Astrocyte (in vitro differentiated cells and primary cell): ENCODE measurements around the gene ZBBX. TPM values are rescaled to one million over a fixed set of nuclear protein-coding genes. Genes with fewer than 3 reads are reported as not detected.

Experiments
- DNase-seq: peaks from one replicate; pipeline ENCODE4 v3.0.0-alpha.2; 2010; ENCODE audit warnings: low read depth
- FAIRE-seq: peaks from 2 replicates; lab custom pipeline; 2011; peaks lifted over from hg19 to GRCh38; lab: Jason Lieb, UNC
- H2AFZ ChIP-seq: 2 replicates; pipeline ENCODE4 v1.6.0; 2012; ENCODE audit warnings: low read depth, low read length, inconsistent platforms
- H3K27ac ChIP-seq: 2 replicates; pipeline ENCODE4 v1.5.1; 2011; ENCODE audit warnings: low read depth, low read length, inconsistent platforms
- H3K27me3 ChIP-seq: 2 replicates; pipeline ENCODE4 v1.6.0; 2011; ENCODE audit warnings: low read length, inconsistent platforms; ENCODE audit not compliant: insufficient read depth
- H3K36me3 ChIP-seq: 2 replicates; pipeline ENCODE4 v1.5.1; 2011; ENCODE audit warnings: low read length, inconsistent platforms; ENCODE audit not compliant: insufficient read depth
- H3K4me1 ChIP-seq: 2 replicates; pipeline ENCODE4 v1.5.1; 2011; ENCODE audit warnings: low read length, inconsistent platforms; ENCODE audit not compliant: insufficient read depth
- H3K4me2 ChIP-seq: 2 replicates; pipeline ENCODE4 v1.6.0; 2012; ENCODE audit warnings: low read length, inconsistent platforms
- H3K4me3 ChIP-seq: 2 replicates; pipeline ENCODE4 v1.5.1; 2011; ENCODE audit warnings: low read depth, mild to moderate bottlenecking, low read length, inconsistent platforms; ENCODE audit not compliant: insufficient read depth
- H3K79me2 ChIP-seq: 2 replicates; pipeline ENCODE4 v1.6.0; 2012; ENCODE audit warnings: mild to moderate bottlenecking, low read length, inconsistent platforms; ENCODE audit not compliant: insufficient read depth
- H3K9ac ChIP-seq: 2 replicates; pipeline ENCODE4 v1.6.0; 2012; ENCODE audit warnings: mild to moderate bottlenecking, low read length, inconsistent platforms
- H3K9me3 ChIP-seq: 2 replicates; pipeline ENCODE4 v1.5.1; 2012; ENCODE audit warnings: low read depth, mild to moderate bottlenecking, low read length, inconsistent platforms; ENCODE audit not compliant: insufficient read depth
- H4K20me1 ChIP-seq: 2 replicates; pipeline ENCODE4 v1.6.0; 2012; ENCODE audit warnings: low read length, inconsistent platforms; ENCODE audit not compliant: insufficient read depth
- H3K27ac Mint-ChIP-seq: one replicate; pipeline ENCODE4 v1.8.0; 2021; ENCODE audit warnings: mild to moderate bottlenecking, mixed read lengths; ENCODE audit not compliant: unreplicated experiment
- H3K27me3 Mint-ChIP-seq: one replicate; pipeline ENCODE4 v1.8.0; 2021; ENCODE audit warnings: low read depth, mixed read lengths; ENCODE audit not compliant: unreplicated experiment
- H3K36me3 Mint-ChIP-seq: one replicate; pipeline ENCODE4 v1.8.0; 2021; ENCODE audit warnings: low read depth, mixed read lengths; ENCODE audit not compliant: unreplicated experiment
- H3K4me1 Mint-ChIP-seq: one replicate; pipeline ENCODE4 v1.8.0; 2021; ENCODE audit warnings: low read depth, mixed read lengths; ENCODE audit not compliant: unreplicated experiment
- H3K4me3 Mint-ChIP-seq: one replicate; pipeline ENCODE4 v1.8.0; 2021; ENCODE audit warnings: mild to moderate bottlenecking, moderate library complexity, mixed read lengths; ENCODE audit not compliant: unreplicated experiment
- H3K9me3 Mint-ChIP-seq: one replicate; pipeline ENCODE4 v1.8.0; 2021; ENCODE audit warnings: mild to moderate bottlenecking, mixed read lengths; ENCODE audit not compliant: unreplicated experiment
- EZH2 ChIP-seq: IDR thresholded peaks from 2 replicates; pipeline ENCODE4 v1.6.1; 2012; ENCODE audit warnings: mild to moderate bottlenecking, low read length, inconsistent platforms; ENCODE audit not compliant: insufficient read depth
- total RNA-seq: library from RNA; stranded (reverse); gene quantifications from 2 replicates; pipeline ENCODE4 v1.2.1, GENCODE V29; 2021
- TF ChIP-seq, protein P1 (sequence below): IDR thresholded peaks from 2 replicates; pipeline ENCODE4 v1.5.1; 2011; ENCODE audit warnings: low read depth, mild to moderate bottlenecking, inconsistent platforms, low read length, moderate library complexity; ENCODE audit not compliant: insufficient read depth

The ZBBX gene
- total RNA-seq, 1 donor from 2014 or later = 1.3 TPM

DNA sequence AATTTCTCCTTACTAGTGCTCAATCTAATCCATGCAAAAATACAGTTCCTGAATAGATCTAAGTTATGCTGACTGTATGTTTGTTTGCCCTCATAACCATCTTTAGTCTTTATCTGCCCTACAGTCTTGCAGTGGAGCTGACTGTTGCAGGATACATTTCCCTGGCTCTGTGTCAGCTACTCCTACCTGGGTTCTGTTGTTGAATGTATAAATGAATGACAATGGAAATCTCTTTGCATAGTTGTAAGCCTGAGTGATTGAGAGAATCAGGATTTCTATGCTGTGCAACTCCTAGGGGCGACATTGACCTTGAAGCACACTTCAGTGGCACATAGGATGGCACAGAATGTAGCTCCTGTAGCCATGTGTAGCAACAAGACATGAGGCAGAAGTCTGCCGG lies 16.0 kb upstream of the ZBBX start:
- TF ChIP-seq, protein P1, sequence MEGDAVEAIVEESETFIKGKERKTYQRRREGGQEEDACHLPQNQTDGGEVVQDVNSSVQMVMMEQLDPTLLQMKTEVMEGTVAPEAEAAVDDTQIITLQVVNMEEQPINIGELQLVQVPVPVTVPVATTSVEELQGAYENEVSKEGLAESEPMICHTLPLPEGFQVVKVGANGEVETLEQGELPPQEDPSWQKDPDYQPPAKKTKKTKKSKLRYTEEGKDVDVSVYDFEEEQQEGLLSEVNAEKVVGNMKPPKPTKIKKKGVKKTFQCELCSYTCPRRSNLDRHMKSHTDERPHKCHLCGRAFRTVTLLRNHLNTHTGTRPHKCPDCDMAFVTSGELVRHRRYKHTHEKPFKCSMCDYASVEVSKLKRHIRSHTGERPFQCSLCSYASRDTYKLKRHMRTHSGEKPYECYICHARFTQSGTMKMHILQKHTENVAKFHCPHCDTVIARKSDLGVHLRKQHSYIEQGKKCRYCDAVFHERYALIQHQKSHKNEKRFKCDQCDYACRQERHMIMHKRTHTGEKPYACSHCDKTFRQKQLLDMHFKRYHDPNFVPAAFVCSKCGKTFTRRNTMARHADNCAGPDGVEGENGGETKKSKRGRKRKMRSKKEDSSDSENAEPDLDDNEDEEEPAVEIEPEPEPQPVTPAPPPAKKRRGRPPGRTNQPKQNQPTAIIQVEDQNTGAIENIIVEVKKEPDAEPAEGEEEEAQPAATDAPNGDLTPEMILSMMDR = no peak
- no peak for TF ChIP-seq EZH2
- Histone ChIP-seq H4K20me1 (no peaks in the 10 kb centered on the region), H3K36me3 (no peaks in the 10 kb centered on the region), H3K4me3 (no peak overlapping the region), H3K4me1 (no peaks in the 10 kb centered on the region), H3K27me3 (no peaks in the 10 kb centered on the region), H3K4me2 (no peak overlapping the region), H3K9me3 (no peaks in the 10 kb centered on the region), H3K9ac (no peak overlapping the region), H2AFZ (no peak overlapping the region), H3K79me2 (no peaks in the 10 kb centered on the region), H3K27ac (no peak overlapping the region)
- H3K36me3 Mint-ChIP-seq = no peaks in the 10 kb centered on the region
- DNase-seq (no peak), FAIRE-seq (no peak)
- H3K27ac Mint-ChIP-seq = no peak overlapping the region
- no peaks in the 10 kb centered on the region for H3K9me3 Mint-ChIP-seq
- no peaks in the 10 kb centered on the region for H3K27me3 Mint-ChIP-seq
- no peaks in the 10 kb centered on the region for H3K4me1 Mint-ChIP-seq
- no peak overlapping the region for H3K4me3 Mint-ChIP-seq

DNA sequence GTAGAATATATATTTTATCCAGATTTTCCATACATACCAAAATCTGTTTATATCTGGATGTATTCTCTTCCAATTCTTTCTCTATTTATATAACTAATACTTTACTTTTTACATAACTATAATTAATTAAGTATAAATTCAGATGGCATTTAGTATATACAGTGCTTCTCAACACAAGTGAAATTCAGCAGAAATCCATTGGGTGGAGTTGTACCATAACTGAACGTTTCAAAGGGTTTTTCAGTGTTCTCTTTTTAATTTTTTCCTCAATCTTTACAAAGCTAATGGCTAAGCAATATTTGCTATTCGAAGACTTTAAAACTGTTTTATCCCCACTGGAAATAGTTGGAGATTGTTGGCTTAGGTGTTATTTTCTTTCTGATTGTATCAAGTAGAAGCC lies 13.9 kb upstream of the ZBBX start:
- FAIRE-seq (no peak), DNase-seq (no peak)
- Mint-ChIP-seq H3K36me3 (no peaks in the 10 kb centered on the region), H3K27ac (no peak overlapping the region), H3K4me1 (no peaks in the 10 kb centered on the region), H3K27me3 (no peaks in the 10 kb centered on the region), H3K4me3 (no peak overlapping the region), H3K9me3 (no peaks in the 10 kb centered on the region)
- no peak overlapping the region for H2AFZ ChIP-seq
- H3K4me1 ChIP-seq = no peaks in the 10 kb centered on the region
- H3K9ac ChIP-seq = no peak overlapping the region
- no peak for TF ChIP-seq EZH2
- TF ChIP-seq, protein P1 = no peak
- no peaks in the 10 kb centered on the region for H3K36me3 ChIP-seq
- H3K79me2 ChIP-seq = no peaks in the 10 kb centered on the region
- no peaks in the 10 kb centered on the region for H3K27me3 ChIP-seq
- H3K4me3 ChIP-seq = no peak overlapping the region
- H3K4me2 ChIP-seq = no peak overlapping the region
- H3K9me3 ChIP-seq = no peaks in the 10 kb centered on the region
- no peak overlapping the region for H3K27ac ChIP-seq
- no peaks in the 10 kb centered on the region for H4K20me1 ChIP-seq

DNA sequence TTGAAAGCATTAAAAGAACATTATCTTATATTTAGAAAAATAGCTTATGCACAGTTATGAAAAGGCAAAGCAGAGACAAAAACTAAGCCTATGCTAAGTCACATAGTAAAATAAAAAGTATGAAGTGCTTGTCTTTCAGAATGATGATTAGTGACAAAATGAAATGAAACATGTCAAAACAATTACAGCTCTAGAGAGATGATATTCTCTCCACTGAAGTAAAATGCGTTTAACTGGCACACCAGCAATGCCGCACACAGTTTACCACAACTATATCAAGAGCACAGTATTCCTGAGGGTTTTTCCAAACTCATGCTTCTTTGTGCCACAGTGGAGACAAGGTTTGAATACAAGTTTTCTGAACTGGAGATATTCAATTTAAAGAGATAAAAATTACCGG lies 2.1 kb upstream of the ZBBX start:
- Mint-ChIP-seq H3K9me3 (no peaks in the 10 kb centered on the region), H3K27ac (no peak overlapping the region), H3K27me3 (no peaks in the 10 kb centered on the region), H3K4me3 (no peak overlapping the region), H3K4me1 (no peaks in the 10 kb centered on the region), H3K36me3 (no peaks in the 10 kb centered on the region)
- no peaks in the 10 kb centered on the region for H3K4me1 ChIP-seq
- H3K27ac ChIP-seq = no peak overlapping the region
- no peak for FAIRE-seq
- no peaks in the 10 kb centered on the region for H3K36me3 ChIP-seq
- H3K4me3 ChIP-seq = no peak overlapping the region
- no peak for DNase-seq
- no peaks in the 10 kb centered on the region for H4K20me1 ChIP-seq
- no peak for TF ChIP-seq EZH2
- TF ChIP-seq, protein P1 = no peak
- no peaks in the 10 kb centered on the region for H3K79me2 ChIP-seq
- H3K27me3 ChIP-seq = no peaks in the 10 kb centered on the region
- H3K9ac ChIP-seq = no peak overlapping the region
- no peaks in the 10 kb centered on the region for H3K9me3 ChIP-seq
- H2AFZ ChIP-seq = no peak overlapping the region
- no peak overlapping the region for H3K4me2 ChIP-seq
